HG03060 (cell line): Measurements from ENCODE around the gene CAMK2A.

ENCODE experiments used
- ATAC-seq: cut with Tn5 transposase; IDR thresholded peaks from one replicate; pipeline ENCODE4 v1.9.1; 2021; ENCODE audit warnings: low read depth, moderate number of reproducible peaks; ENCODE audit not compliant: unreplicated experiment

Gene CAMK2A

GRCh38 chr5:150289551-150290390 lies at the start of gene CAMK2A:
Gene CAMK2A (minus strand): TSS chr5:150289773. CDS start chr5:150289625, 148 bp downstream.
- no peak for ATAC-seq

DNA sequence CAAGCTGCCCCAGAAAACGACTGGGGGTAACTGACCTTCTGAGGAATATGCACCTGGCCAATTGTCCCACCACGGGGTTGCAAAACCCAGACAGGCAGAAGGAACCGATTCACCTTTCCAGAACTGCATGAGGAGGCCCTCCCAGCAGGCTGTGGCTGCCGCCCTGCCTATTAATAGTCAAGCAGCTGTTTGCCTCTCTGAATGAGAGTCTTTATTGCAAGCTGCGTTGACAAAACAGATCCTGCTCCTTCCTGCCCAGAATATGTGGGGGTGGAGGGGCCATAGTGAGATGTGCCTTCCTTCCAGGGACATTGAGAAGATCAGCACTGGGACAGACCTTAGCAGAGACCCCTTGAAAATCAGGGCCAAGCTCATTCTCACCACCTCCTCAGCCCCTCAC lies 49.6 kb upstream of the CAMK2A start:
- ATAC-seq = no peak

DNA sequence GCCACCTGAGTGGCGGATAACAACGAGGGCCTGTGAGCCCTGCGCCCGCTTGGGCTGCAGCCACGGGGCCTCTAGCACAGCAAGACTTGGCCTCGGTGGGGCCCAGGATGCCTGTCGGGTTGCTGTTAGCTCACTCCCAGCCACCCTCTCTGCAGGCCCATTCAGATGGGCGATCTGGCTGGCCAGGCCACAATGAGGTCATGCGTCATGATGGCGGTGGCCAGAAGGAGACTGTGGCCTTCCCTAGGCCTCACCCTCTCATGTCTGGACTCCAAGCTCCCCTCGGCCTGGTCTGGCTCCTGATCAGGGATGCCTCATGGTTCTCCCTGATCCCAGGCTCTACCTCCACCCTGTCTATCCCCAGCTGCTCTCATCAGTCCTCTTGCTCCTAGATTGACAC lies 49.0 kb upstream of the CAMK2A start:
- ATAC-seq = no peak

GRCh38 chr5:150335778-150336177 lies 46.2 kb upstream of the CAMK2A start:
- no peak for ATAC-seq

- ATAC-seq = no peak
Measured at GRCh38 chr5:150333400-150333799, 43.8 kb upstream of the CAMK2A start.

GRCh38 chr5:150329881-150330876 lies 40.6 kb upstream of the CAMK2A start:
- no peak for ATAC-seq

- no peak for ATAC-seq
Measured at GRCh38 chr5:150329038-150329437, 39.5 kb upstream of the CAMK2A start.

GRCh38 chr5:150328515-150328914 lies 38.9 kb upstream of the CAMK2A start:
- ATAC-seq = no peak

GRCh38 chr5:150327139-150327538 lies 37.6 kb upstream of the CAMK2A start:
- no peak for ATAC-seq

GRCh38 chr5:150326707-150327106 lies 37.1 kb upstream of the CAMK2A start:
- no peak for ATAC-seq

GRCh38 chr5:150325426-150325825 lies 35.9 kb upstream of the CAMK2A start:
- no peak for ATAC-seq

- no peak for ATAC-seq
Measured at GRCh38 chr5:150323819-150324218, 34.2 kb upstream of the CAMK2A start.

DNA sequence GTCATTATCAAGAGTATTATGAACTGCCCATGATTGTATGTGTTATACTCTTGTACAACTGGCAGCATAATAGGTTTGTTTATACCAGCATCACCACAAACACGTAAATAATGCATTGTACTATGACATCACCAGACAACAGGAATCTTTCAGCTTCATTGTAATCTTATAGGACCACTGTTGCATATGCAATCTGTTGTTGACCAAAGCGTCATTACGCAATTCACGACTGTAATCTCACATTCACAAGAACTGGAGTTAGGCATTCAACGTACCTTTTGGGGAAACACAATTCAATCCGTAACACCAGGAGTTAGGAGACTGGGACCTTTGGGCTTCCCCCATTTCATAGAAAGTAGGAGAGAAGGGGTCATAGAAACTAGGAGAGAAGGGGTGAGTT lies 33.5 kb upstream of the CAMK2A start:
- ATAC-seq = no peak

- no peak for ATAC-seq
Measured at GRCh38 chr5:150322202-150322601, 32.6 kb upstream of the CAMK2A start.

DNA sequence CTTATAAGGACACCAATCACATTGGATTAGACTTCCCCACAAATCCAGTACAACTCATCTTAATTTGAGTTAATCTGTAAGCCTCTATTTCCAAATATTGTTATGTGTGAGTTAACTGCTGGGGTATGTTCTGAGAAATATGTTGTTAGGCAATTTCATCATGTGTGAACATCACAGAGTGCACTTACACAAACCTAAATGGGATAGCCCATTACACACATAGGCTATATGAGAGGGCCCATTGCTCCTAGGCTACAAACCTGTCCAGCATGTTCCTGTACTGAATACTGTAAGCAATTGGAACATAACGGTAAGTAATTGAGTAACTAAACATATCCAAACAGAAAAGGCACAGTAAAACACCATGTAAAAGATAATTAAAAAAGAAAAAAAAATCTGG lies 32.2 kb upstream of the CAMK2A start:
- no peak for ATAC-seq

- ATAC-seq = no peak
Measured at GRCh38 chr5:150321211-150321610, 31.6 kb upstream of the CAMK2A start.

DNA sequence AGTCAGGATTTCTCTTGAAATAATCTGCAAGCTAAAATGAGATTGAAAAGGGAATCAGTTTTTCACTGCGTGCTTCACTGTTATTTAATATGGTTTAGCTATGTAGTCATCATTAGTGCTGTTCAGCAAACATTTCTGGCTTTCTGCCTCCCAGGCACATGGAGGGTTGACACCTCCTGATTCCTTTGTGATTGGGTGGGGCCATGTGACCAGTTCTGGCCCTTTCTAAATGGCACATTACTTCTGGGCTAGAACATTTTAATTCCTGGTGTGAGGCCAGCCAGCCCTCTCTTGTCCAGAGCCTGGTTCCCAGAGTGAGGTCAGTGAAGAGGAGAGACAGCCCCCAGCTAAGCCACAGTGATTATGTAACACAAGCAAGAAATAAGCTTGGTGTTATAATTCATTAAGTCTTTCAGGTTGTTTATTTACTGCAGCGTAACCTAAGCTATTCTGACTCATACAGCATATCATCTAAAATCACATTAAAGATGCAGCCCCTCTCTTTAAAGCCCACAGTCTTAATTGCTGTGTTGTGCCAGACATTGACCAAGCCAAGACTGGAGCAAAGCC lies 30.6 kb upstream of the CAMK2A start:
- no peak for ATAC-seq

DNA sequence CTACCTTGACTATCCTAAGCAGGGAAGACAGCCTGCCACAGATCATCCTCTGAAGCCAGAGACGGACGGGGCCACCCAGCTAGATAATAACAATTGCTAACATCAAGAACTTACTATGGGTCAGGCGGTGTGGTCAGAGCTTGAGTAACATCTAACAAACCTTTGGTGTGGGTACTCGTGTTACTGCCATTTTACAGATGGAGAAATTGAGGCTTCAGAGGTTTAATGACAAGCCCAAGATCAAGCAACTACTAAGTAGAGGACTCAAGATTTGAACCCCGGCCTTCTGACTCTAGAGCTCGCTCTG lies 29.9 kb upstream of the CAMK2A start:
- no peak for ATAC-seq

GRCh38 chr5:150318613-150319483 lies 29.3 kb upstream of the CAMK2A start:
- no peak for ATAC-seq
